HUDEP-2 (cell line): ENCODE measurements around the gene KRT73.

Source experiments
- DNase-seq, 76 experiments: peaks; one replicate each; lab custom pipeline; 2025; ENCODE audit not compliant: unreplicated experiment in 76 of 76; lab: John Stamatoyannopoulos, UW

KRT73 gene

GRCh38 chr12:52627395-52628110 lies 9.2 kb upstream of the KRT73 start:
- no peak for DNase-seq

GRCh38 chr12:52622349-52622748 lies 4.0 kb upstream of the KRT73 start:
- no peak for DNase-seq

GRCh38 chr12:52618866-52619265 lies 507 bp upstream of the KRT73 start:
- DNase-seq = no peak

- no peak for DNase-seq
Measured at GRCh38 chr12:52617403-52617785, 965 bp downstream of the KRT73 start.

- no peak for DNase-seq
Measured at GRCh38 chr12:52616680-52617402, 1.5 kb downstream of the KRT73 start.

- no peak for DNase-seq
Measured at GRCh38 chr12:52615912-52616311, 2.4 kb downstream of the KRT73 start.

- DNase-seq = no peak
Measured at GRCh38 chr12:52615208-52615868, 3.0 kb downstream of the KRT73 start.

GRCh38 chr12:52614381-52615207 lies 3.8 kb downstream of the KRT73 start:
- no peak for DNase-seq

- DNase-seq = no peak
Measured at GRCh38 chr12:52613384-52614030, 4.9 kb downstream of the KRT73 start.

GRCh38 chr12:52612431-52613383 lies 5.7 kb downstream of the KRT73 start:
- DNase-seq = no peak

GRCh38 chr12:52611080-52611468 lies 7.3 kb downstream of the KRT73 start:
- no peak for DNase-seq

GRCh38 chr12:52608826-52609630 lies 9.3 kb downstream of the KRT73 start:
- no peak for DNase-seq

- DNase-seq = no peak
Measured at GRCh38 chr12:52608161-52608560, 10.2 kb downstream of the KRT73 start.

GRCh38 chr12:52607314-52607713 lies 11.0 kb downstream of the KRT73 start:
- no peak for DNase-seq

GRCh38 chr12:52606581-52607218 lies 11.7 kb downstream of the KRT73 start:
- DNase-seq = no peak

- no peak for DNase-seq
Measured at GRCh38 chr12:52606096-52606495, 12.3 kb downstream of the KRT73 start.

GRCh38 chr12:52605542-52605941 lies 12.8 kb downstream of the KRT73 start:
- no peak for DNase-seq

- DNase-seq = no peak
Measured at GRCh38 chr12:52604859-52605258, 13.5 kb downstream of the KRT73 start.
